IPS DF 6.9 (cell line): ENCODE measurements around the gene DUSP28.

ENCODE experiments used
- DNase-seq: peaks from one replicate; pipeline ENCODE4 v3.0.0-alpha.2; 2013; ENCODE audit warnings: low read depth, low spot score
- H3K27ac ChIP-seq: one replicate; pipeline ENCODE4 v1.5.1; 2013; ENCODE audit warnings: low read length, control low read depth
- H3K27me3 ChIP-seq: 2 replicates; pipeline ENCODE4 v1.6.1; 2013; ENCODE audit warnings: mild to moderate bottlenecking, low read length; ENCODE audit not compliant: control insufficient read depth, insufficient read depth
- H3K36me3 ChIP-seq: 2 replicates; pipeline ENCODE4 v1.6.1; 2013; ENCODE audit warnings: low read length; ENCODE audit not compliant: control insufficient read depth, insufficient read depth
- H3K4me1 ChIP-seq: 2 replicates; pipeline ENCODE4 v1.6.1; 2013; ENCODE audit warnings: low read length; ENCODE audit not compliant: control insufficient read depth, insufficient read depth
- H3K4me3 ChIP-seq: 2 replicates; pipeline ENCODE4 v1.5.1; 2013; ENCODE audit warnings: mild to moderate bottlenecking, low read length
- H3K9me3 ChIP-seq: 2 replicates; pipeline ENCODE4 v1.6.1; 2013; ENCODE audit warnings: low read length, inconsistent platforms; ENCODE audit not compliant: control insufficient read depth, insufficient read depth
- WGBS: extraction: QIAGEN DNeasy Blood & Tissue Kit; methylation state at CpG from one replicate; pipeline ENCODE4 v1.1.7; 2013; ENCODE audit warnings: mixed read lengths, missing lambda C conversion rate; ENCODE audit not compliant: insufficient read length, insufficient coverage; 5-methylcytosine and 5-hydroxymethylcytosine counted together

The DUSP28 gene

GRCh38 chr2:240560084-240560479 lies at the start of gene DUSP28:
Gene DUSP28 (plus strand): TSS chr2:240560357. CDS start chr2:240560685, 328 bp downstream.
- no CpG with 5 or more reads among the region's 39 CpGs for WGBS
- H3K27ac ChIP-seq: no peak within 1 kb of the TSS
- H3K4me1 ChIP-seq: no peaks in the 10 kb centered on the region; the same call in 1 of the 2 replicates
- H3K4me3 ChIP-seq: peak within 1 kb of the TSS; percentile 74; the same call in 1 of the 2 replicates
- no peaks in the 10 kb centered on the region; the same call in 1 of the 2 replicates for H3K27me3 ChIP-seq
- DNase-seq: no peak
- no peaks in the 10 kb centered on the region for H3K36me3 ChIP-seq
- H3K9me3 ChIP-seq: no peaks in the 10 kb centered on the region

GRCh38 chr2:240510513-240511210 lies 49.5 kb upstream of the DUSP28 start:
- no peak overlapping the region for H3K4me3 ChIP-seq
- H3K9me3 ChIP-seq: no peaks in the 10 kb centered on the region
- no peak for DNase-seq
- H3K27me3 ChIP-seq: no peaks in the 10 kb centered on the region
- H3K36me3 ChIP-seq: no peaks in the 10 kb centered on the region
- no peaks in the 10 kb centered on the region for H3K4me1 ChIP-seq
- no peak overlapping the region for H3K27ac ChIP-seq
- WGBS: no CpG with 5 or more reads among the region's 12 CpGs

- H3K9me3 ChIP-seq: no peaks in the 10 kb centered on the region
- WGBS: no CpG with 5 or more reads among the region's 31 CpGs
- no peak overlapping the region for H3K27ac ChIP-seq
- H3K36me3 ChIP-seq: no peaks in the 10 kb centered on the region
- H3K4me1 ChIP-seq: no peaks in the 10 kb centered on the region
- DNase-seq: no peak
- no peaks in the 10 kb centered on the region for H3K27me3 ChIP-seq
- no peak overlapping the region for H3K4me3 ChIP-seq
These were observed 48.6 kb upstream of the DUSP28 start for GRCh38 chr2:240511351-240512108.

GRCh38 chr2:240512109-240512485 lies 48.1 kb upstream of the DUSP28 start:
- Histone ChIP-seq H3K36me3 (no peaks in the 10 kb centered on the region), H3K4me1 (no peaks in the 10 kb centered on the region), H3K4me3 (no peak overlapping the region), H3K27me3 (no peaks in the 10 kb centered on the region), H3K27ac (no peak overlapping the region), H3K9me3 (no peaks in the 10 kb centered on the region)
- DNase-seq: no peak
- WGBS: no CpG with 5 or more reads among the region's 11 CpGs

GRCh38 chr2:240512666-240513535 lies 47.3 kb upstream of the DUSP28 start:
- no peaks in the 10 kb centered on the region for H3K4me1 ChIP-seq
- no CpG with 5 or more reads among the region's 21 CpGs for WGBS
- DNase-seq: no peak

GRCh38 chr2:240513549-240514287 lies 46.4 kb upstream of the DUSP28 start:
- H3K9me3 ChIP-seq: no peaks in the 10 kb centered on the region
- H3K4me1 ChIP-seq: no peaks in the 10 kb centered on the region
- no peaks in the 10 kb centered on the region for H3K36me3 ChIP-seq
- DNase-seq: peak; percentile 50
- no peak overlapping the region for H3K4me3 ChIP-seq
- H3K27me3 ChIP-seq: no peaks in the 10 kb centered on the region
- no CpG with 5 or more reads among the region's 13 CpGs for WGBS
- H3K27ac ChIP-seq: no peak overlapping the region

More at GRCh38 chr2:240512666-240513535, 47.3 kb upstream of the DUSP28 start:
- Histone ChIP-seq H3K27me3 (no peaks in the 10 kb centered on the region), H3K36me3 (no peaks in the 10 kb centered on the region), H3K4me3 (no peak overlapping the region), H3K27ac (no peak overlapping the region), H3K9me3 (no peaks in the 10 kb centered on the region)

GRCh38 chr2:240514631-240515030 lies 45.5 kb upstream of the DUSP28 start:
- H3K27me3 ChIP-seq: no peaks in the 10 kb centered on the region; the same call in 1 of the 2 replicates
- H3K36me3 ChIP-seq: no peaks in the 10 kb centered on the region
- WGBS: no CpG with 5 or more reads among the region's 2 CpGs
- no peaks in the 10 kb centered on the region for H3K9me3 ChIP-seq
- DNase-seq: no peak
- no peaks in the 10 kb centered on the region for H3K4me1 ChIP-seq
- H3K27ac ChIP-seq: no peak overlapping the region
- no peak overlapping the region for H3K4me3 ChIP-seq

- no CpG with 5 or more reads among the region's 4 CpGs for WGBS
- Histone ChIP-seq H3K27ac (no peak overlapping the region), H3K4me1 (peaks cover 5% of the 10 kb centered on the region), H3K36me3 (no peaks in the 10 kb centered on the region), H3K9me3 (no peaks in the 10 kb centered on the region), H3K27me3 (no peaks in the 10 kb centered on the region; the same call in 1 of the 2 replicates), H3K4me3 (no peak overlapping the region)
- no peak for DNase-seq
These were observed 42.8 kb upstream of the DUSP28 start for GRCh38 chr2:240517342-240517741.

- Histone ChIP-seq H3K9me3 (no peaks in the 10 kb centered on the region), H3K27me3 (no peaks in the 10 kb centered on the region; the same call in 1 of the 2 replicates), H3K4me1 (peaks cover 5% of the 10 kb centered on the region), H3K27ac (no peak overlapping the region), H3K36me3 (peaks cover 3% of the 10 kb centered on the region; the same call in 1 of the 2 replicates), H3K4me3 (no peak overlapping the region)
- DNase-seq: no peak
- no CpG with 5 or more reads among the region's 5 CpGs for WGBS
These were observed 41.2 kb upstream of the DUSP28 start for GRCh38 chr2:240518981-240519380.
